NCI-H146 treated with DMSO at 0.1 percent for 48 hours (cell line): ENCODE measurements around the gene PKP4.

ENCODE experiments used
- DNase-seq: peaks from one replicate; lab custom pipeline; 2025; ENCODE audit not compliant: unreplicated experiment; lab: John Stamatoyannopoulos, UW

PKP4 gene

DNA sequence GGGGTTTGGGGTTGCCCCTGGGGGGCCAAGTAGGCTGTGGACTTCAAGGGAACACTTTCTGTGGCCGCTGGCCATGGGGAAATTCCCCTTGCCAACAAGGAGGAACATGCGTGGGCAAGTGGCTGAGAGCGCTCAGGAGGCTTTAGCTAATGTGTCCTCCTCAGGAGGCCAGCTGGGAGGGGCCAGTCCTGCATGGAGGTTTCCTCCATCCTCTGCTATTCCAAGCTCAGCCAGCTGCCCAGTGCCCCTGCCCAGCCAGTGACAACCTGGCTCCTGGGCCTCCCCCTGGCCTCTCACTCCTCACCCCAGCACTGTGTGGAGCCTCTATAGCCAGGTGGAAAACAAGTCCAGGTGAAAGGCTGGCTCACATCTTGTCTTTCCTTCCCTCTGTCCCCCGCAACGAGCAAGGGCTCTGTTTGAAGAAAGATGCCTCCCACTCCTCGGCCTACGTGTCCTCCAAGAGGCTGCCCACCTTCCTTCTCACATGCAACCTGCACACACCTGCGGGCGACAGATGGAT is 273.9 kb downstream of the PKP4 start:
- DNase-seq: no peak

GRCh38 chr2:158731386-158731785 is 274.6 kb downstream of the PKP4 start:
- no peak for DNase-seq
